Measurements from ENCODE around the gene TMEM184B. TPM values are rescaled to one million over a fixed set of nuclear protein-coding genes. Genes with fewer than 3 reads are reported as not detected.

Gene TMEM184B
- polyA plus RNA-seq, 1 experiment: 75.5 TPM

GRCh38 chr22:38248280-38248679 lies 24.5 kb downstream of the TMEM184B start:
- no peak for DNase-seq (ENCODE audit: low read depth)
- ChIA-PET CTCF (no interaction called here), POLR2A (no interaction called here)
- peaks cover 32% of the 10 kb centered on the region for H3K36me3 ChIP-seq (ENCODE audit: control insufficient read depth, insufficient read depth, low read length)
- H3K27me3 ChIP-seq (ENCODE audit: control insufficient read depth, insufficient read depth, low read length): no peaks in the 10 kb centered on the region
- no peak overlapping the region for H3K4me3 ChIP-seq (ENCODE audit: low read depth, low read length)
- no peak for TF ChIP-seq CTCF (IDR thresholded peaks at IDR 0.05; ENCODE audit: insufficient read depth, low read depth, low read length)

GRCh38 chr22:38247713-38248112 lies 25.1 kb downstream of the TMEM184B start:
- TF ChIP-seq CTCF (IDR thresholded peaks at IDR 0.05; ENCODE audit: insufficient read depth, low read depth, low read length): no peak
- Histone ChIP-seq H3K27me3 (ENCODE audit: control insufficient read depth, insufficient read depth, low read length) (no peaks in the 10 kb centered on the region), H3K36me3 (ENCODE audit: control insufficient read depth, insufficient read depth, low read length) (peaks cover 32% of the 10 kb centered on the region), H3K4me3 (ENCODE audit: low read depth, low read length) (no peak overlapping the region)
- ChIA-PET CTCF (no interaction called here), POLR2A (no interaction called here)
- DNase-seq (ENCODE audit: low read depth): no peak

- CTCF ChIA-PET: no interaction called here
- no peak for DNase-seq (ENCODE audit: low read depth)
- no peak for TF ChIP-seq CTCF (IDR thresholded peaks at IDR 0.05; ENCODE audit: insufficient read depth, low read depth, low read length)
- POLR2A ChIA-PET: no interaction called here
- Histone ChIP-seq H3K27me3 (ENCODE audit: control insufficient read depth, insufficient read depth, low read length) (no peaks in the 10 kb centered on the region), H3K36me3 (ENCODE audit: control insufficient read depth, insufficient read depth, low read length) (peaks cover 34% of the 10 kb centered on the region), H3K4me3 (ENCODE audit: low read depth, low read length) (no peak overlapping the region)
These were observed 26.1 kb downstream of the TMEM184B start for GRCh38 chr22:38246692-38247091.

GRCh38 chr22:38246046-38246658 lies 26.7 kb downstream of the TMEM184B start:
- Histone ChIP-seq H3K36me3 (ENCODE audit: control insufficient read depth, insufficient read depth, low read length) (peaks cover 32% of the 10 kb centered on the region), H3K4me3 (ENCODE audit: low read depth, low read length) (no peak overlapping the region), H3K27me3 (ENCODE audit: control insufficient read depth, insufficient read depth, low read length) (no peaks in the 10 kb centered on the region)
- no peak for DNase-seq (ENCODE audit: low read depth)
- TF ChIP-seq CTCF (IDR thresholded peaks at IDR 0.05; ENCODE audit: insufficient read depth, low read depth, low read length): no peak
- ChIA-PET POLR2A (no interaction called here), CTCF (no interaction called here)

GRCh38 chr22:38244106-38244505 lies 28.7 kb downstream of the TMEM184B start:
- CTCF ChIA-PET: no interaction called here
- no peak for TF ChIP-seq CTCF (IDR thresholded peaks at IDR 0.05; ENCODE audit: insufficient read depth, low read depth, low read length)
- DNase-seq (ENCODE audit: low read depth): no peak
- Histone ChIP-seq H3K36me3 (ENCODE audit: control insufficient read depth, insufficient read depth, low read length) (peaks cover 29% of the 10 kb centered on the region), H3K27me3 (ENCODE audit: control insufficient read depth, insufficient read depth, low read length) (no peaks in the 10 kb centered on the region), H3K4me3 (ENCODE audit: low read depth, low read length) (no peak overlapping the region)
- POLR2A ChIA-PET: no interaction called here
